Measurements from ENCODE around the gene THRSP. TPM values are rescaled to one million over a fixed set of nuclear protein-coding genes. Genes with fewer than 3 reads are reported as not detected.
"Not testable (repeated sequence)": the region's sequence is repeated elsewhere in the genome, so short reads cannot be mapped to it uniquely, and the experiment has no call there.

The THRSP gene
- total and polyA plus RNA-seq, 2 of the 4 experiments (the other 2 are of a cell fraction) = not detected

DNA sequence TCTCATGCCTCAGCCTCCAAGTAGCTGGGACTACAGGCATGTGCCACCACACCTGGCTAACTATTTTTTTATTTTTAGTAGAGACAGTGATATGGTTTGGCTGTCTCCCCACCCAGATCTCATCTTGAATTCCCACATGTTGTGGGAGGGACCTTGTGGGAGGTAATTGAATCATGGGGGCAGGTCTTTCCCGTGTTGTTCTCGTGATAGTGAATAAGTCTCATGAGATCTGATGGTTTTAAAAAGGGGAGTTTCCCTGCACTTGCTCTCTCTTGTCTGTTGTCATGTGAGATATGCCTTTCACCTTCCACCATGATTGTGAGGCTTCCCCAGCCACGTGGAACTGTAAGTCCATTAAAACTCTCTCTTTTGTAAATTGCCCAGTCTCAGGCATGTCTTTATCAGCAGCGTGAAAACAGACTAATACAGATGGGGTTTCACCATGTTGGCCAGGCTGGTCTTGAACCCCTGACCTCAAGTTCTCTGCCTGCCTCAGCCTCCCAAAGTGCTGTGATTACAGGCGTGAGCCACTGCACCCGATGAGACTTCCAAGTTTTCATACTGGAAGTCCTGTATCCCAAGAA is 48.6 kb upstream of the THRSP start:
- H3K4me2 ChIP-seq (ENCODE audit: low read depth, low read length); H4K91ac ChIP-seq (ENCODE audit: insufficient read depth, low read depth, low read length); H2BK120ac ChIP-seq (ENCODE audit: low read depth, low read length); H2AK5ac ChIP-seq (ENCODE audit: low read depth, low read length); H3K79me1 ChIP-seq (ENCODE audit: low read depth in 1 of 2, low read length in 2 of 2); H3K27me3 ChIP-seq (ENCODE audit: control insufficient read depth, insufficient read depth, low read length); POLR2A ChIA-PET (ENCODE audit: unreplicated experiment); H2BK5ac ChIP-seq (ENCODE audit: low read depth, low read length, poor library complexity, severe bottlenecking); intact Hi-C loops (cut with micrococcal nuclease); H3K18ac ChIP-seq (ENCODE audit: low read depth, low read length); H3K14ac ChIP-seq (replicated peaks; ENCODE audit: low read depth, low read length); H2AK9ac ChIP-seq (replicated peaks; ENCODE audit: low read depth, low read length, poor library complexity); H2AFZ ChIP-seq (replicated peaks; ENCODE audit: low read length, poor library complexity); BruUV-seq (replicated peaks); in situ Hi-C loops (cut with MboI; ENCODE audit: low sequenced_read_pairs); DNase-seq; H3K9me3 ChIP-seq (ENCODE audit: control insufficient read depth, insufficient read depth, low read length); dilution Hi-C loops (cut with HindIII; ENCODE audit: low sequenced_read_pairs, unreplicated experiment); H3K4me1 ChIP-seq (ENCODE audit: control insufficient read depth, insufficient read depth, low read length); H4K8ac ChIP-seq (ENCODE audit: low read depth in 2 of 2, low read length in 2 of 2); H3K36me3 ChIP-seq (ENCODE audit: control insufficient read depth, insufficient read depth, low read length); H3K9ac ChIP-seq (ENCODE audit: low read depth, low read length); H3K9me1 ChIP-seq (ENCODE audit: insufficient read depth, low read length); H4K5ac ChIP-seq (ENCODE audit: low read depth, low read length); CTCF ChIA-PET; H3K4ac ChIP-seq (ENCODE audit: low read depth, low read length); H3K4me3 ChIP-seq (ENCODE audit: insufficient read depth, low read depth, low read length); H3K23ac ChIP-seq (ENCODE audit: low read depth, low read length); H4K20me1 ChIP-seq (ENCODE audit: insufficient read depth, low read length); H3K27ac ChIP-seq (ENCODE audit: insufficient read depth, low read length); ATAC-seq (ENCODE audit: low read depth); H3K56ac ChIP-seq (ENCODE audit: extremely low read depth, insufficient read depth, low read length); H2BK15ac ChIP-seq (ENCODE audit: low read depth, low read length); H2BK20ac ChIP-seq (ENCODE audit: low read depth, low read length): not testable (repeated sequence)
- 71% methylated on average over 3 of the region's 6 CpGs; no CpG with 5 or more reads in 1 of the 2 experiments for WGBS, 2 experiments (ENCODE audit: extremely low coverage in 2 of 2, insufficient read length in 1 of 2)

Measured in IMR-90 (cell line).